T-helper 22 cell (primary cell): ENCODE measurements around the gene C16orf87.
"Not testable (repeated sequence)": the region's sequence is repeated elsewhere in the genome, so short reads cannot be mapped to it uniquely, and the experiment has no call there.

Source experiments
- DNase-seq: peaks from one replicate; pipeline ENCODE4 v3.0.0-alpha.2; 2020; ENCODE audit warnings: low read depth

C16orf87 gene

GRCh38 chr16:46830902-46831647 lies at the start of gene C16orf87:
Gene C16orf87, minus strand, starts transcription at chr16:46831180. Its CDS starts 31 bp downstream, at chr16:46831149.
- DNase-seq: peak; percentile 85

- DNase-seq: no peak
These were observed 44.3 kb upstream of the C16orf87 start for GRCh38 chr16:46875243-46875642.

GRCh38 chr16:46873201-46873600 lies 42.2 kb upstream of the C16orf87 start:
- no peak for DNase-seq

- DNase-seq: no peak
These were observed 40.6 kb upstream of the C16orf87 start for GRCh38 chr16:46871597-46871996.

- not testable (repeated sequence) for DNase-seq
These were observed 37.9 kb upstream of the C16orf87 start for GRCh38 chr16:46868891-46869290.

GRCh38 chr16:46867486-46867885 lies 36.5 kb upstream of the C16orf87 start:
- DNase-seq: not testable (repeated sequence)

GRCh38 chr16:46866286-46866685 lies 35.3 kb upstream of the C16orf87 start:
- no peak for DNase-seq

- no peak for DNase-seq
These were observed 31.8 kb upstream of the C16orf87 start for GRCh38 chr16:46862555-46863447.

GRCh38 chr16:46859719-46860152 lies 28.8 kb upstream of the C16orf87 start:
- no peak for DNase-seq

GRCh38 chr16:46858151-46858550 lies 27.2 kb upstream of the C16orf87 start:
- no peak for DNase-seq

- no peak for DNase-seq
These were observed 26.5 kb upstream of the C16orf87 start for GRCh38 chr16:46857368-46857945.

- DNase-seq: no peak
These were observed 24.4 kb upstream of the C16orf87 start for GRCh38 chr16:46855389-46855788.

GRCh38 chr16:46854846-46855245 lies 23.9 kb upstream of the C16orf87 start:
- DNase-seq: no peak

GRCh38 chr16:46853713-46854443 lies 22.9 kb upstream of the C16orf87 start:
- peak; percentile 4 for DNase-seq

GRCh38 chr16:46852130-46852529 lies 21.1 kb upstream of the C16orf87 start:
- no peak for DNase-seq

- no peak for DNase-seq
These were observed 19.9 kb upstream of the C16orf87 start for GRCh38 chr16:46850619-46851555.

- no peak for DNase-seq
These were observed 18.1 kb upstream of the C16orf87 start for GRCh38 chr16:46848768-46849764.

GRCh38 chr16:46845952-46846351 lies 15.0 kb upstream of the C16orf87 start:
- no peak for DNase-seq

GRCh38 chr16:46844771-46845170 lies 13.8 kb upstream of the C16orf87 start:
- no peak for DNase-seq
